UCSD-AML1 (cell line): ENCODE results near the gene SMARCD3.

ENCODE experiments used
- DNase-seq: peaks from one replicate; lab custom pipeline; 2025; ENCODE audit not compliant: unreplicated experiment; lab: John Stamatoyannopoulos, UW

The SMARCD3 gene

DNA sequence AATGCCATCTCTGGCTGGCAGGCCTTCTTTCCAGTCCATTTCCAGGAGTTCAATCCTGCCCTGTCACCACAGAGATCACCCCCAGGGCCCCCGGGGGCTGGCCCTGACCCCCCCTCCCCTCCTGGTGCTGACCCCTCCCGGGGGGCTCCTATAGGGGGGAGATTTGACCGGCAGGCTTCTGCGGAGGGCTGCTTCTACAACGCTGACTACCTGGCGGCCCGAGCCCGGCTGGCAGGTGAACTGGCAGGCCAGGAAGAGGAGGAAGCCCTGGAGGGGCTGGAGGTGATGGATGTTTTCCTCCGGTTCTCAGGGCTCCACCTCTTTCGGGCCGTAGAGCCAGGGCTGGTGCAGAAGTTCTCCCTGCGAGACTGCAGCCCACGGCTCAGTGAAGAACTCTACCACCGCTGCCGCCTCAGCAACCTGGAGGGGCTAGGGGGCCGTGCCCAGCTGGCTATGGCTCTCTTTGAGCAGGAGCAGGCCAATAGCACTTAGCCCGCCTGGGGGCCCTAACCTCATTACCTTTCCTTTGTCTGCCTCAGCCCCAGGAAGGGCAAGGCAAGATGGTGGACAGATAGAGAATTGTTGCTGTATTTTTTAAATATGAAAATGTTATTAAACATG lies 10.2 kb downstream of the SMARCD3 start:
- DNase-seq = no peak

DNA sequence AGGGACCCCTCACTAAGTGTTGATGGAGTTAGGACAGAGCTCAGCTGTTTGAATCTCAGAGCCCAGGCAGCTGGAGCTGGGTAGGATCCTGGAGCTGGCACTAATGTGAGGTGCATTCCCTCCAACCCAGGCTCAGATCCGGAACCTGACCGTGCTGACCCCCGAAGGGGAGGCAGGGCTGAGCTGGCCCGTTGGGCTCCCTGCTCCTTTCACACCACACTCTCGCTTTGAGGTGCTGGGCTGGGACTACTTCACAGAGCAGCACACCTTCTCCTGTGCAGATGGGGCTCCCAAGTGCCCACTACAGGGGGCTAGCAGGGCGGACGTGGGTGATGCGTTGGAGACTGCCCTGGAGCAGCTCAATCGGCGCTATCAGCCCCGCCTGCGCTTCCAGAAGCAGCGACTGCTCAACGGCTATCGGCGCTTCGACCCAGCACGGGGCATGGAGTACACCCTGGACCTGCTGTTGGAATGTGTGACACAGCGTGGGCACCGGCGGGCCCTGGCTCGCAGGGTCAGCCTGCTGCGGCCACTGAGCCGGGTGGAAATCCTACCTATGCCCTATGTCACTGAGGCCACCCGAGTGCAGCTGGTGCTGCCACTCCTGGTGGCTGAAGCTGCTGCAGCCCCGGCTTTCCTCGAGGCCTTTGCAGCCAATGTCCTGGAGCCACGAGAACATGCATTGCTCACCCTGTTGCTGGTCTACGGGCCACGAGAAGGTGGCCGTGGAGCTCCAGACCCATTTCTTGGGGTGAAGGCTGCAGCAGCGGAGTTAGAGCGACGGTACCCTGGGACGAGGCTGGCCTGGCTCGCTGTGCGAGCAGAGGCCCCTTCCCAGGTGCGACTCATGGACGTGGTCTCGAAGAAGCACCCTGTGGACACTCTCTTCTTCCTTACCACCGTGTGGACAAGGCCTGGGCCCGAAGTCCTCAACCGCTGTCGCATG lies 11.0 kb downstream of the SMARCD3 start:
- no peak for DNase-seq

DNA sequence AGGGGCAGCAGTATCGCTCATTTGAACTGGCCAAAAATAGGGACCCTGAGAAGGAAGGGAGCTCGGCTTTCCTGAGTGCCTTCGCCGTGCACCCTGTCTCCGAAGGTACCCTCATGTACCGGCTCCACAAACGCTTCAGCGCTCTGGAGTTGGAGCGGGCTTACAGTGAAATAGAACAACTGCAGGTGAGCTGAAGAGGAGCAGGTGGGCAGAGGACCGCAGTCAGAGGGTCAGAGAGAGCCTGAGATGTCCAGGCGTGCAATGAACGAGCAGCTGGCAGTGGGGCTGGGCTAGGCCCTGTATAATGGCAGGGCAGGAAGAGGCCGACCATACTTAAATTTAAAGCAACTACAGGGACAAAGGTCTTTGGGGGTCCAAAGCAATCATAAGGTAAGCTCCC lies 12.1 kb downstream of the SMARCD3 start:
- DNase-seq = no peak

DNA sequence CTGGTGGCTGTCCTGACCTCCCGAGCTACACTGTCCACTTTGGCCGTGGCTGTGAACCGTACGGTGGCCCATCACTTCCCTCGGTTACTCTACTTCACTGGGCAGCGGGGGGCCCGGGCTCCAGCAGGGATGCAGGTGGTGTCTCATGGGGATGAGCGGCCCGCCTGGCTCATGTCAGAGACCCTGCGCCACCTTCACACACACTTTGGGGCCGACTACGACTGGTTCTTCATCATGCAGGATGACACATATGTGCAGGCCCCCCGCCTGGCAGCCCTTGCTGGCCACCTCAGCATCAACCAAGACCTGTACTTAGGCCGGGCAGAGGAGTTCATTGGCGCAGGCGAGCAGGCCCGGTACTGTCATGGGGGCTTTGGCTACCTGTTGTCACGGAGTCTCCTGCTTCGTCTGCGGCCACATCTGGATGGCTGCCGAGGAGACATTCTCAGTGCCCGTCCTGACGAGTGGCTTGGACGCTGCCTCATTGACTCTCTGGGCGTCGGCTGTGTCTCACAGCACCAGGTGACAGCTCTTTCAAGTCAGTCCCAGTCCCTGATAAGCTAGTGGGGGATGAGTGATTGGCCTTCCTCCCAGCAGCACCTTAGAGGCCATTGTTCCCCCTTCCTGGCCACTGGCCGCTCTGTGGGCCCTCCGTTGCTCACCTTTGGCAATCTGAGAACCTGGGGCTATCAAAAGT lies 13.3 kb downstream of the SMARCD3 start:
- no peak for DNase-seq

DNA sequence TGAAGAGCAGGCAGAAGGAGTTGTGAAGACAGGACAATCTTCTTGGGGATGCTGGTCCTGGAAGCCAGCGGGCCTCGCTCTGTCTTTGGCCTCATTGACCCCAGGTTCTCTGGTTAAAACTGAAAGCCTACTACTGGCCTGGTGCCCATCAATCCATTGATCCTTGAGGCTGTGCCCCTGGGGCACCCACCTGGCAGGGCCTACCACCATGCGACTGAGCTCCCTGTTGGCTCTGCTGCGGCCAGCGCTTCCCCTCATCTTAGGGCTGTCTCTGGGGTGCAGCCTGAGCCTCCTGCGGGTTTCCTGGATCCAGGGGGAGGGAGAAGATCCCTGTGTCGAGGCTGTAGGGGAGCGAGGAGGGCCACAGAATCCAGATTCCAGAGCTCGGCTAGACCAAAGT lies 14.7 kb downstream of the SMARCD3 start:
- no peak for DNase-seq

DNA sequence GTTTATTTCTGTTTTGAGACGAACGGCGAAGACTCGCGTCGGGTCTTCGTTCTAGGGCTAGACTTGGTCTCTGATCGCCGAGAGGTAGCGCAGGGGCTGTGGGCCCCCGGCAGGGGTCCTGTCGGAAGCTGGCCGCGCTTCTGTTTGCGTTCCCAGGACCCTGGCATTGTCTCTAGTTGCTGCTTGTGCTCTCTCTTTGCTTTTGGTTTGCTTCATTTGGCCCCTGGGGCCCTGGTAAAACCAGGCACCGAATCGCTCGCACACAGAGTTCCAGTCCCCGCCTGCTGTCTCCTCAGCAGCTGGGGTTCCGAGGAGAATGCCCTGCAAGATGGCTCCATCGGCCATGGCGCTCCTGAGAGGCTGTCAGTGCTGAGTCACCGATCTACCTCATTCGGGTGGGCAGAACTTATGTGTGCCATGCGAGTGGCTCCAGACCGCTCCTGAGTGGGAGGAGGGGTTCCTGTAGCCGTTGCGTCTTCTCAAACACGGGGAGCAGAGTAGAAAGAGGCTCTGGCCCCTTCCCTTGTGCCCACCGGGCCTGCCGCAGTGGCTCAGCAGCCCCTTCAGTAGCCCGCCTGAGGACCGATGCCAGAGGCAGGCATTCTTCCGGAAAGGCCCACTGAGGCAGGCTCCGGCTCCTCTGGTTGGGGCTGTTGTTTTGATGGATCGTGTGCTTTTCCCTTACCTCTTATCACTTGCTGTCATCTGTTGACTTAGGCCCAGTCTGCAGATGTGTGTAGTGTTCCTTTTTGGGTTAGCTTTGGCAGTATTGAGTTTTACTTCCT lies 15.4 kb downstream of the SMARCD3 start:
- peak; percentile 52 for DNase-seq

DNA sequence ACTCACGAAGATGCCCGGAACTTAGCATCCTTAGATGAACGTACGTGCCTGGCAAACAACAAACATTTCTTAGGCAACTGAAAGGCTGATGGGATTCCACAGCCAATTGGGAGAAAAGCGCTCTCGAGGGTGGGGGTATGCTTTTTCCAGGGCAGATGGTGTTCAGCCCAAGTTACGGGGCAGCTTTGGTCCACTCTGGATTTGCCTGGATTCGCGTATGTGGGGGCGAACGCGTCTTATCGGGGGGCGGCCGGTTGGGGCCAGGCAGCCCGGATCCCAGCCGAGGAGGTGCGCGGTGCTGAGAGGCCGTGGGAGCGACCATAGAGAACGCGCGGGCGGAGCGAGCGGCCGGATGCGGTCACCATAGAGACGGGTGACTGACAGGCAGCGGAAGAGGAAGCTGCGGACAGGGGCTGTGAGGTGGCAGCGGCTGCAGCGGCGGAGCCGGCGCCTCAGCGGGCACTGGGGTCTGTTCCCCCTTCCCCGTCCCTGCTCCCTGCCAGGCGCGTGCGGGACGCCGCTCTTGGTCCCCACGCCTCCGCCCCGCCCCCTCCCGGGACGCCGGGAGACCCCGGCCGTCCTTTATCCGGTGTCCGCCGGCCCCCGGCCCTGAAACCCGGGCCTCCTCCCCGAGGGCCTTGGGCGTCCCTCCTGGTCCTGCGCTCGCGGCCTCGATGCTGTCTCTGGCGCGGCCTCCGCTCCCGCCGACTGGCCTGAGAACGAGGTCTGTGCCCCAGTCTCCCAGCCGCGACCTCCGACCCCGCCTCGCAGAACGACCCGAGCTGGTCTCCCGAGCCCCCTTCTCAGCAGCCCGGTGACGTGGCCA lies 16.2 kb downstream of the SMARCD3 start, which contains the start of gene CHPF2:
TSS of gene CHPF2 (plus strand) at position 393 of the 826 bp plus-strand sequence. CDS start 1,529 bp downstream, outside the sequence.
- peak; percentile 82 for DNase-seq

DNA sequence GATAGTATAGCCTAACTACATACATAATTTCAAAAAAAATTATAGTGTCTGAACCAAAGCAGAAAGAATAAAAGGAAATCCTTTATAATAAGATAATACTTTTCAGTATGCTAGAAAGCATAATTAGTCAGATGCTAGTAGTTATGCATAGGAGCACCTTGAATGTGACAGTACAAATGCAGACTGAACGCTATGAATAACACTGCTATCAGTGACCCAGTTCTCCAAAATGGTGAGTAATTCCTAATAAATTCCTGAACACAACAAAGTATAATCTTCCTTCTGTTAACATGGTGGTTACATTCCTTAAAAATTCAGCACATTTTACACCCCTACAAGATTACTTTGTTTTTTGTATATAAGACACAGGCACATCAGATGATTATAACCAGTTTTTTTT lies 17.4 kb downstream of the SMARCD3 start:
- no peak for DNase-seq

DNA sequence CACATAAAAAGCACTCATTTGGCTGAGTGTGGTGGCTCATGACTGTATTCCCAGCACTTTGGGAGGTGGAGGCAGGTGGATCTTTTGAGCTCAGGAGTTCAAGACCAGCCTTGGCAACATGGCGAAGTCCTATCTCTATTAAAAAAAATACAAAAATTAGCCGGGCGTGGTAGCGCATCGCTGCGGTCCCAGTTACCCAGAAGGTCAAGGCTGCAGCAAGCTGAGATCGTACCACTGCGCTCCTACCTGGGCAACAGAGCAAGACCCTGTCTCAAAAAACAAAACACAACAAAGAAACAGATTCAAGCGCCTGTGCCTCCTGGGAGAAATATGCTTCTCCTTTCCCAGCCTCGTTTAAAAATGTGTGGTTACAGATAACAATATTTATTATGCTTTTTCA lies 19.2 kb downstream of the SMARCD3 start:
- no peak for DNase-seq

DNA sequence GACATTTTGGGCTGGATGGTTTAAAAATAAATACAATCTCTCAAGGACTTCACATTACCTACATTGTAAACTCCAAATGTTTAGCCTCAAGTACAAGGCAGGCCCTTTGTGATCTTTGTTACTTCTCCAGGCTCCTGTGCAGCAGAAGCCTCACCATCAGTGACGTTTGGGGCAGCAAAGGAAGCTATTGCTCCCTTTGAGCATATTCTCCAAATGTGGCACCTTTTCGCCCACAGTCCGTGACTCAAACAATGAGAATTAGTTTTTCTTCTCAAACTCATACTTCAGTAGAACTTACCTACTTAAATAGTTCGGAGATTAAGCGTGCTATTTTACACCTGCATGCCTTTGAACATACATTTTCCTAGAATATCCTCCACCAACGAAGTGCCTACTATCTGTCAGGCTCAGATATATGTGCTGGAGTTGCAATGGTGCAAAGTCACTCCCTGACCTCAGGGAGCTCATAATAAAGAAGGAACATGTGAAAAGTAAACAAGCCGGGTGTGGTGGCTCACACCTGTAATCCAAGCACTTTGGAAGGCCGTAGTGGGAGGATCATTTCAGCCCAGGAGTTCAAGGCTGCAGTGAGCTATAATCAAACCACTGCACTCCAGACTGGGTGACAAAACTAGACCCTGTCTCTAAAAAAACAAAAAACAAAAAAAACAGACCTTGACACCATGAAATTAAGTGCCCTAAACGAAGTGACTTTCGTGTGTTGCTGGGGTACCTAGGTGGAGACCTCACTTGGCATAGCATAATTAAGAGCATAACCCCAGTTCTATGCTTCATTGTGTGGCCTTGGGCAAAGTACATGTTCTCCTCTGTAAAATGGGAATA lies 20.2 kb downstream of the SMARCD3 start:
- DNase-seq = no peak

DNA sequence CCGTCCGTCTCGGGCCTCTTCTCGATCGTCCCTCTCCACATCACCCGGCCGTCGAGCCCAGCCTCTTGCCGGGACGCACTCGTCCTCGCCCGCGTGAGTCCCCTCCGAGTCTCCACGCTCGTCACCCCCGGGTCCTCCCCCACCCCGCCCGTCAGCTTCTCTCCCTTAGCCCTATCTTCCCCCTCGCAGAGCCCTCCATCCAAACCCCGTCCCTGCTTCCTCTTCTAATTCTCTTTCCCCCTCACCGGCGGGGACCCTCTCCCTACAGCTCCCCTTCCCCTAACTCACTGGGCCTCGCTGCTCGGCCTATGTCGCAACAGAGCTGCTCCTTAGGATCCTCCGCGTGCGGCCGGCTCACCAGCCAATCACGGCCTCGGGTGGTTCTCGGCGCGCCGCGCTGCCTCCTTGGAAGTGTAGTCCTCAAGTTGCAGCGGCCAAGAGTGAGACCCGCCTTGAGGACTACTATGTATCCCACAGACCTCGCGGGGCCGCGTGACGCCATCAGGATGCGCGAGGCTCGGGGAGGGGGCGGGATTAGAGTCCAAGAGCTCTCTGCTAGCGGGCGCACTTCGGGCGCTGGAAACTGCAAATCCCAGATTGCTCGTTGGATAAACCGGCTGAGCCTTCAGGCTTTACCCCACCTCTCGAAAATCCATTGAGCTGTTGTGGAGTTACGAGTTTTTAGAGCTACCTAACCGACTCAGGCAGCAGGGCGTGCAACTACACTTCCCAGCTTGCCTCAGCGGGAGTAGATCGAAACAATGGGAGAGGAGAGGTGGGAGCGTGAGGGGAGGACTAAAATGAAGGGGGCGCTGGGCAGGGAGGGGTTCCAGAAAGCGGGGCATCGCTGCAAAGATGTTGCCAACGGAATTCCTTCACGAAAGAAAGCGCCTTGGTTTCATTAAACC lies 21.4 kb downstream of the SMARCD3 start, which contains the start of gene ABCF2:
TSS of gene ABCF2 (minus strand) at position 331 of the 908 bp plus-strand sequence. CDS start 747 bp downstream, outside the sequence.
- DNase-seq = peak; percentile 91

DNA sequence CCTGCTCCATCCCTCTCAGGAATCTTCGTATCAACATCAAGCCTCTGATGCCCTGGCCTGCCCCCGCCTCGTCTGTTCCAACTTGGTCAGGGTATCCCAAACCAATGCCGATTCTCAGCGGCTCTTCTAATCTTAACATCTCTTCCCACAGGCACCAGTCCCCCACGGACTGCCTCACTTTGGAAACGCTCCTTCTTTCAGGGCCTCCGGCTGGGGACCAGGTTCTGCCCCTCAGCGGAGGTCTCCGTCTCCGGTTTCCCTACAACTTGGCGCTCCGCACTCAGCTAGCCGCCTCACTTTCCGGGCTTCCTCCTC lies 22.0 kb downstream of the SMARCD3 start:
- DNase-seq = no peak

DNA sequence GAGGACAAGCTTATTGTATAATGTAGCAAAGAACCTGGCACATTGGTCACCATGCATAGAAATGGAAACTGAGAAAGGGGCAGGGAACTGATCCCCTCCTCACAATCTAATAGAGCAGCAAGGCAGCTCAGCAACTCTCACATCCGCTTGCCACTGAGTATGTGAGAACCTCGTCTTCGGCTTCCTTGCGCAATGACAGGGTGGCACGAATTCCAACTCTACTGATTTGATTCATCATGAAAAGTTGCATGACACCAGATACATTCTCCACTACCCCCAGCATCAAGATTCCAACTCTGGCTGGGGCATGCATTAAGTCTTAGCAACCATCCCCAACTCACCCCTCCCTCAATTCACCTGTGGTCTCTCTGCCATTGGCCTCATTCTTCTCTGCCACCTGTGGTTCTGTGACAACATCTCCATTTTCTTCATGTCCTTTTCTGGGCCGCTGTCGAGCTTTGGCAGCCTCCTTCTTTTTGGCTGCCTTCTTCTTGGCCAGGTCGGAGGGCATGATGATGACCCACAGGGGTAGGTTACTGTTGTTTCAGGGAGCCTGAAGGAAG lies 22.5 kb downstream of the SMARCD3 start:
- DNase-seq = no peak

DNA sequence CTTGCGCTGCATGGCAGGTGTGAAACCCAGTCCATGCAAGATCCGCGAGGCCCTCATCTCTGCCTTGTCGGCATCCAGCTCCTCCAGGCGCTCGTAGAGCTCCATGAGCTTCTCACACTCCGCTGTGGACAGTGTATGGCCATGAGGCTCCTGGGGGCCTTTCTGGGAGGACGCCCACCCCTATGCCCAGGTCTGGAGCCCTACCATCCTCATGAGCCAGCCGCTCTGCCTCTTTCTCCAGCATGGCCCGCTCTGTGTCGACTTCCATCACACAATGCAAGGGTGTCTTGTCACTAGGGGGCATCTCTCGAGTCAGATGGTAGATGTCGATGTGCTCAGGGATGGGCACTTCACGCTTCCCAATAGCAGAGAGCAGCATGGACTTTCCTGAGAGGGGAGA lies 24.8 kb downstream of the SMARCD3 start:
- no peak for DNase-seq

DNA sequence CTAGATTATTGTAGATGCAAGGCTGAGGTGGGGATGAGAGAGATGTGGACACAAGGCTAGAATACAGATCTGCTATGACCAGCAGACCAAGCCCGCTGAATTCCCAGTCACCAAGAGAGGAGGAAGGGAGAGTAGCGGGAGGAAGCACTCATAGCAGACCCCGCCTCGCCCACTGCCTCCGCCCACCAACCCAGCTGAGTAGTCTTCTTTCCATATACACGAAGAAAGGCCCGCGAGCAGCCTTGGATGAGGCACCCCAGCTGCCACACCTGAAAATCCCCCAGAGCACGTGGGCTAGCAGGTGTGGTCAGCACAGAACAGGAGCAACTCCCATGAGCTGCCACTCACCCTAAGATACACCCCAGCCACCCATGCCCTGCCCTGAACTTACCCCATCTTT lies 30.3 kb downstream of the SMARCD3 start:
- no peak for DNase-seq

DNA sequence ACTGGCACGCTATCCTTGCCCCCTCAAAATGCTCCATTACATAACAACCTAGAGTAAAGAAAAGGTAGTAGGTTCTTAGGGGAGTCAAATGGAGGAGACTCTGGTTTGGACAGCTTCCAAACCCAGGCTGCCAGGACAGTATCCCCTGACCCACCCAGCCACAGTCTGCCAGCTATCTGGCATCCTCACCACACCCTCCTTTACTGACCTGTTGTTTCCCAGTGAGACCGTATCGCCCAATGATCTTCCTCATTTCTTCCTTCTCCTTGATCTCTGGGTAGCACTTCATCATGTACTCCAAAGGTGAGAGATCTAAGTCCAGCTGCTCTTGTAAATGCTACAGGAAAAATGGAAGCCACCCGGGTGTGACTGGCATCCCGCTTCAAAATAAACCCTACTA lies 33.1 kb downstream of the SMARCD3 start:
- DNase-seq = no peak

DNA sequence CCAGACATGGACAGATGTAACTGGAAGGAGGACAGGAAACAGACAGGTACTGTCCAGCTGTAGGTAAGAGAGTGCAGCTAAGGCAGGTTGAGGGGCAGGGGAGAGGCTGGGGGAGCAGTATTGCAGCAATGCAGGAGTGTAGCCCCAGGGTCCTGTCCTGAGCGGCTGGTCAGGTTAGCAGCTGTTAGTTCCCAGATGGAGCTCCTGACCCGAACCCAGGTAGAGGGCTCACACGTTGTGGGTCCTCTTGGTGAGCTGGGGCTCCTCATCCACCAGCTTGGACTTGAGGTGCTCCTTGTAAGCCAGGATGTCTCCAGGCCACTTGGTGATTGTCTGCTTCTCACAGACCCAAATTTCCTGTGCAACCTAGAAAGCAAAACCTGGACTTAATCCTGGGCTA lies 34.7 kb downstream of the SMARCD3 start:
- DNase-seq = no peak

DNA sequence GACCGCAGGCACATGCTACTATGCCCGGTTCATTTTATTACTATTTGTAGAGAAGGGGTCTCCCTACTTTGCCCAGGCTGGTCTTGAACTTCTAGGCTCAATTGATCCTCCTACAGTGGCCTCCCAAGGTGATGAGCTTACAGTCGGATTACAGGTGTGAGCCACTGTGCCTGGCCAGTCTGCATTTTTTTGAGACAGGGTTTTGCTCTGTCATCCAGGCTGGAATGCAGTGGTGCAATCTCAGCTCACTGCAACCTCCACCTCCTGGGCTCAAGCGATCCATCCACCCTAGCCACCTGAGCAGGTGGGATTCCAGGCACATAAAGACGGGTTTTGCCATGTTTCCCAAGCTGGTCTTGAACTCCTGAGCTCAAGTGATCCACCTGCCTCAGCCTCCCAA lies 35.9 kb downstream of the SMARCD3 start:
- DNase-seq = no peak
